ENCODE measurements around the gene IL4R.
"Not testable (repeated sequence)": the region's sequence is repeated elsewhere in the genome, so short reads cannot be mapped to it uniquely, and the experiment has no call there.

Gene IL4R

DNA sequence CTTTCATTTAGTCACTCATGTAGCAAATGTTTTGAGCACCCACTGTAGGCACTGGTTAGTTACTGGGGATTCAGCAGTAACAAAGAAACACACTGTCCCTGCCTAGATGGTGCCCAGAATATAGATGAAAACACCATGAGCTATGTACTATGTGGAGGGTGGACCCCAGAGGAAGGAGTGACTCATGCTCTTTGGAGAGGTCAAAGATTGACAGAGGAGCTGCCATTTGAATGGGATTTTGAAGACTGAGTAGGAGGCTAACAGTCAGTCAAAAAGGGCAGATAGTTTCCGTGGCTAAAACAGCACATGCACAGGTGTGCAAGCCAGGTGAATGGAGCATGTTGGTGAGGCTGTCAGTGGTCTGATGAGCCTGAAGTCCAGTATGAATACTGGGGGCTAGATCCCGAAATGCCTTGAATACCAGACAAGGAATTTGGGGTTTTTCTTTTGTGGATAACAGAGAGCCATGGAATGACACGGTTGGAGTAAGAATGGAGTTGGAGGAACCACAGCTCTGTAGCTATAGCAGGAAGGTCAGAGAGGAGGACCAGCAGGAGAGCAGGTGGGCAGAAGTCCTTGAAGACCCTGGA is 94.3 kb downstream of the IL4R start:
- H3K27me3 ChIP-seq (ENCODE audit: control insufficient read depth, low read length), result no peaks in the 10 kb centered on the region
- H3K9me3 ChIP-seq (ENCODE audit: control insufficient read depth, insufficient read depth, low read length), result 0 out of 2 replicates have a peak, but pooled peaks cover 3% of the 10 kb centered on the region
- H3K79me2 ChIP-seq (ENCODE audit: control insufficient read depth, low read length), result peaks cover 78% of the 10 kb centered on the region
- peak overlapping the region; percentile 36 for H3K4me3 ChIP-seq (ENCODE audit: low read length)
- H3K4me1 ChIP-seq (ENCODE audit: control insufficient read depth, low read length), result peaks cover 73% of the 10 kb centered on the region
- H3F3A ChIP-seq (ENCODE audit: control insufficient read depth, insufficient read depth), result peaks cover 11% of the 10 kb centered on the region
- no peaks in the 10 kb centered on the region for H4K20me1 ChIP-seq (ENCODE audit: control insufficient read depth, insufficient read depth, low read depth, low read length)
- H3K27ac ChIP-seq (ENCODE audit: low read depth, low read length), result peak overlapping the region; percentile 40
- H3K4me2 ChIP-seq (ENCODE audit: low read length), result peak overlapping the region; percentile 51
- TF ChIP-seq, protein P1, sequence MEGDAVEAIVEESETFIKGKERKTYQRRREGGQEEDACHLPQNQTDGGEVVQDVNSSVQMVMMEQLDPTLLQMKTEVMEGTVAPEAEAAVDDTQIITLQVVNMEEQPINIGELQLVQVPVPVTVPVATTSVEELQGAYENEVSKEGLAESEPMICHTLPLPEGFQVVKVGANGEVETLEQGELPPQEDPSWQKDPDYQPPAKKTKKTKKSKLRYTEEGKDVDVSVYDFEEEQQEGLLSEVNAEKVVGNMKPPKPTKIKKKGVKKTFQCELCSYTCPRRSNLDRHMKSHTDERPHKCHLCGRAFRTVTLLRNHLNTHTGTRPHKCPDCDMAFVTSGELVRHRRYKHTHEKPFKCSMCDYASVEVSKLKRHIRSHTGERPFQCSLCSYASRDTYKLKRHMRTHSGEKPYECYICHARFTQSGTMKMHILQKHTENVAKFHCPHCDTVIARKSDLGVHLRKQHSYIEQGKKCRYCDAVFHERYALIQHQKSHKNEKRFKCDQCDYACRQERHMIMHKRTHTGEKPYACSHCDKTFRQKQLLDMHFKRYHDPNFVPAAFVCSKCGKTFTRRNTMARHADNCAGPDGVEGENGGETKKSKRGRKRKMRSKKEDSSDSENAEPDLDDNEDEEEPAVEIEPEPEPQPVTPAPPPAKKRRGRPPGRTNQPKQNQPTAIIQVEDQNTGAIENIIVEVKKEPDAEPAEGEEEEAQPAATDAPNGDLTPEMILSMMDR (IDR thresholded peaks at IDR 0.05; ENCODE audit: low read depth, low read length, poor library complexity, severe bottlenecking), result no peak
- no peaks in the 10 kb centered on the region for H3K9me2 ChIP-seq (replicated peaks; ENCODE audit: control insufficient read depth, low read length)
- peaks cover 69% of the 10 kb centered on the region for H3K36me3 ChIP-seq (ENCODE audit: control insufficient read depth, low read length)

DNA sequence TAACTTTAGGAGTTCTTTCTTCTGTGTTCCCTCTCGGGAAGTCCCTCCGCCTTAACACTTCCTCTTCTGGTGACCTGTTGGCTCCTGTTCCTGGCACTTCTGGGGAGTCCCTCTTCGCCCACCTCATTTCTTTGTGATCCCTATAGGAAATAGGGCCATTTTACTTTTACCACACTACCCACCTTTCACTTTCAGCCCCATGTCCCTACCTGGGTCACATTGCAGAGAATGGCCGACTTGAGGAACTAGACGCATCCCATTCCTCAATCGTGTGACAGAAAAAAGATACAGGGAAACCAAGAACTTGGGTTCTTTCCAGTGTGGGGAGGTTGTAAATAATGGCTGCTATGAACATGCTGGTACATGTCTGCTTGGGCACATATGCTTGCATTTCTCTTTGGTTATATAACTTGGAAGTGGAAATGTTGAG is 94.8 kb downstream of the IL4R start:
- peaks cover 78% of the 10 kb centered on the region for H3K79me2 ChIP-seq (ENCODE audit: control insufficient read depth, low read length)

DNA sequence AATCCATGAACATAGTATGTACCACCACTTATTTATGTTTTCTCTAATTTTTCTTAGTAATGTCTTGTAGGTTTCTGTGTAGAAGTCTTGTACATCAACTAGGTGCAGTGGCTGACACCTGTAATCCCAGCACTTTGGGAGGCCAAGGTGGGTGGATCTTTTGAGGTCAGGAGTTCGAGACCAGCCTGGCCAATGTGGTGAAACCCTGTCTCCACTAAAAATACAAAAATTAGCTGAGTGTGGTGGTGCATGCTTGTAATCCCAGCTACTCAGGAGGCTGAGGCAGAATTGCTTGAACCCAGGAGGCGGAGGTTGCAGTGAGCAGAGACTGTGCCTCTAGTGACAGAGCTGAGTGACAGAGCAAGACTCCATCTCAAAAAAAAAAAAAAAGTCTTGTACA is 96.2 kb downstream of the IL4R start:
- H3K27ac ChIP-seq (ENCODE audit: low read depth, low read length); H3K9me3 ChIP-seq (ENCODE audit: control insufficient read depth, insufficient read depth, low read length); H3K9me2 ChIP-seq (replicated peaks; ENCODE audit: control insufficient read depth, low read length); H4K20me1 ChIP-seq (ENCODE audit: control insufficient read depth, insufficient read depth, low read depth, low read length); H3K4me2 ChIP-seq (ENCODE audit: low read length); H3K27me3 ChIP-seq (ENCODE audit: control insufficient read depth, low read length); H3K4me3 ChIP-seq (ENCODE audit: low read length): not testable (repeated sequence)
- H3K4me1 ChIP-seq (ENCODE audit: control insufficient read depth, low read length), result peaks cover 57% of the 10 kb centered on the region
- H3K79me2 ChIP-seq (ENCODE audit: control insufficient read depth, low read length), result peaks cover 76% of the 10 kb centered on the region
- H3F3A ChIP-seq (ENCODE audit: control insufficient read depth, insufficient read depth), result peaks cover 11% of the 10 kb centered on the region
- H3K36me3 ChIP-seq (ENCODE audit: control insufficient read depth, low read length), result peaks cover 60% of the 10 kb centered on the region

More for the DNA sequence above, 94.8 kb downstream of the IL4R start:
- TF ChIP-seq, protein P1 (IDR thresholded peaks at IDR 0.05; ENCODE audit: low read depth, low read length, poor library complexity, severe bottlenecking), result no peak
- no peak for TF ChIP-seq EZH2phosphoT487 (IDR thresholded peaks at IDR 0.05; ENCODE audit: borderline replicate concordance, low read length)
- H3K4me1 ChIP-seq (ENCODE audit: control insufficient read depth, low read length), result peaks cover 70% of the 10 kb centered on the region
- H3K36me3 ChIP-seq (ENCODE audit: control insufficient read depth, low read length), result peaks cover 68% of the 10 kb centered on the region
- H3K9me3 ChIP-seq (ENCODE audit: control insufficient read depth, insufficient read depth, low read length), result 0 out of 2 replicates have a peak, but pooled peaks cover 3% of the 10 kb centered on the region
- H3K27me3 ChIP-seq (ENCODE audit: control insufficient read depth, low read length), result no peaks in the 10 kb centered on the region
- H3K9me2 ChIP-seq (replicated peaks; ENCODE audit: control insufficient read depth, low read length), result no peaks in the 10 kb centered on the region
- no peaks in the 10 kb centered on the region for H4K20me1 ChIP-seq (ENCODE audit: control insufficient read depth, insufficient read depth, low read depth, low read length)
- peak overlapping the region; percentile 36 for H3K4me3 ChIP-seq (ENCODE audit: low read length)
- peak overlapping the region; percentile 51 for H3K4me2 ChIP-seq (ENCODE audit: low read length)
- H3F3A ChIP-seq (ENCODE audit: control insufficient read depth, insufficient read depth), result peaks cover 11% of the 10 kb centered on the region
- peak overlapping the region; percentile 40 for H3K27ac ChIP-seq (ENCODE audit: low read depth, low read length)

DNA sequence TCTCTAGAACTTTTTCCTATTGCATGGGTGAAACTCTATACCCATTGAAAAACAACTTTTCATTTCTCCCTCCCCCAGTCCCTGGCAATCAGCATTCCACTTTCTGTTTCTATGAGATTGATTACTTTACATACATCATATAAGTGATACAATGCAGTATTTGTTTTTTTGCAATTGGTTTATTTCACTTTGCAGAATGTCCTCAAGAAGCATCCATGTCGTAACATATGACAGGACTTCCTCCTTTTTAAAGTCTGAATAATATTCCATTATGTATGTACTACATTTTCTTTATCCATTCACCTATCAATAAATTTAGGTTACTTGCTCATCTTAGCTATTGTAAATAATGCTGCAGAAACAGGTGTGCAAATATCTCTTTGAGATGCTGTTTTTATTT is 97.0 kb downstream of the IL4R start:
- Histone ChIP-seq H3K4me2 (ENCODE audit: low read length) (no peak overlapping the region), H3K79me2 (ENCODE audit: control insufficient read depth, low read length) (peaks cover 77% of the 10 kb centered on the region), H4K20me1 (ENCODE audit: control insufficient read depth, insufficient read depth, low read depth, low read length) (no peaks in the 10 kb centered on the region), H3K27ac (ENCODE audit: low read depth, low read length) (no peak overlapping the region), H3K9me2 (replicated peaks; ENCODE audit: control insufficient read depth, low read length) (no peaks in the 10 kb centered on the region), H3K4me3 (ENCODE audit: low read length) (no peak overlapping the region), H3K9me3 (ENCODE audit: control insufficient read depth, insufficient read depth, low read length) (0 out of 2 replicates have a peak, but pooled peaks cover 3% of the 10 kb centered on the region), H3K4me1 (ENCODE audit: control insufficient read depth, low read length) (peaks cover 49% of the 10 kb centered on the region), H3F3A (ENCODE audit: control insufficient read depth, insufficient read depth) (peaks cover 11% of the 10 kb centered on the region), H3K36me3 (ENCODE audit: control insufficient read depth, low read length) (peaks cover 59% of the 10 kb centered on the region), H3K27me3 (ENCODE audit: control insufficient read depth, low read length) (no peaks in the 10 kb centered on the region)
- TF ChIP-seq, protein P1 (IDR thresholded peaks at IDR 0.05; ENCODE audit: low read depth, low read length, poor library complexity, severe bottlenecking), result no peak
- TF ChIP-seq EZH2phosphoT487 (IDR thresholded peaks at IDR 0.05; ENCODE audit: borderline replicate concordance, low read length), result no peak

All from DOHH2 (cell line).